Right atrium auricular region (tissue), 2 donors: Measurements from ENCODE around the gene FGF5. TPM values are rescaled to one million over a fixed set of nuclear protein-coding genes. Genes with fewer than 3 reads are reported as not detected.
A peak's percentile ranks its signal among the peaks of the same experiment; 100 is the strongest.

Source experiments
- DNase-seq: peaks from one replicate; pipeline ENCODE4 v3.0.0-alpha.2; 2019; ENCODE audit warnings: low spot score
- H3K27ac ChIP-seq, 2 donors: fragments of 200-600 bp; sonication (generic); 1 replicate in 1 of 2; 2 replicates in 1 of 2; pipeline ENCODE4 v1.5.1; 2016 to 2019
- H3K27me3 ChIP-seq, 2 donors: fragments of 200-600 bp; sonication (generic); one replicate each; pipeline versions ENCODE4 v1.5.1 to v1.6.0; 2017 to 2019
- H3K36me3 ChIP-seq: fragments of 200-600 bp; sonication (generic); one replicate; pipeline ENCODE4 v1.5.1; 2016
- H3K4me1 ChIP-seq, 2 donors: fragments of 200-600 bp; sonication (generic); one replicate each; pipeline versions ENCODE4 v1.5.1 to v1.6.0; 2017 to 2019
- H3K4me3 ChIP-seq, 2 donors: fragments of 200-600 bp; sonication (generic); 1 replicate in 1 of 2; 2 replicates in 1 of 2; pipeline ENCODE4 v1.5.1; 2017 to 2019; ENCODE audit warnings: mild to moderate bottlenecking in 1 of 2, moderate library complexity in 1 of 2
- H3K9me3 ChIP-seq, 2 donors: fragments of 200-600 bp; sonication (generic); one replicate each; pipeline ENCODE4 v1.5.1; 2019
- total RNA-seq, 2 donors: library from RNA; depleted of rRNA; stranded (reverse); fragments of >200 nt; gene quantifications; one replicate each; pipeline ENCODE4 v1.1.0, GENCODE V29; 2016
- TF ChIP-seq, protein P1 (sequence below), 2 donors: fragments of 200-600 bp; sonication (generic); IDR thresholded peaks; one replicate each; pipeline ENCODE4 v1.5.1; 2019; ENCODE audit warnings: antibody characterized with exemption in 2 of 2

Gene FGF5
- total RNA-seq, 2 donors from 2014 or later = 0.07 TPM; not detected in 1

DNA sequence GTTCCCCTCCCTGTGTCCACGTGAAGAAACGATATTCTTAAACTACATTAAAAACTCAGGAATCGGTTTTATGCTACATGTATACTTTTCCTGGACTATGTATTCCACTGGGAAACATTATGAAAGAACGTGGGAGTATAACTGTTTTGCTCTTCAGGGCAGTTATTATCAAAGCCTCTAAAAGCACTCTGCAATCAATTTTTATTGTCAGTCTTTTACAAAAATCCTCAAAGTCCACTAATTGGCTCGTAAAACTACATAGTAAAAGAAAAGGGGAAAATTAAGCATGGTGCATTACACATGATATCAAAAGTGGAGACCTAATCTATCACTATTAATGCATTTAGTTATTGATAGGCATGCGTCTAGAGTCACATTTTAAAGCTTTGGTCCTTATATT is 57.7 kb downstream of the FGF5 start:
- Histone ChIP-seq H3K27ac (no peak overlapping the region), H3K27me3 (no peaks in the 10 kb centered on the region), H3K4me3 (no peak overlapping the region), H3K9me3 (no peaks in the 10 kb centered on the region), H3K4me1 (peaks cover 0 to 6% of the 10 kb centered on the region in 2 donors), H3K36me3 (no peaks in the 10 kb centered on the region)
- TF ChIP-seq, protein P1, sequence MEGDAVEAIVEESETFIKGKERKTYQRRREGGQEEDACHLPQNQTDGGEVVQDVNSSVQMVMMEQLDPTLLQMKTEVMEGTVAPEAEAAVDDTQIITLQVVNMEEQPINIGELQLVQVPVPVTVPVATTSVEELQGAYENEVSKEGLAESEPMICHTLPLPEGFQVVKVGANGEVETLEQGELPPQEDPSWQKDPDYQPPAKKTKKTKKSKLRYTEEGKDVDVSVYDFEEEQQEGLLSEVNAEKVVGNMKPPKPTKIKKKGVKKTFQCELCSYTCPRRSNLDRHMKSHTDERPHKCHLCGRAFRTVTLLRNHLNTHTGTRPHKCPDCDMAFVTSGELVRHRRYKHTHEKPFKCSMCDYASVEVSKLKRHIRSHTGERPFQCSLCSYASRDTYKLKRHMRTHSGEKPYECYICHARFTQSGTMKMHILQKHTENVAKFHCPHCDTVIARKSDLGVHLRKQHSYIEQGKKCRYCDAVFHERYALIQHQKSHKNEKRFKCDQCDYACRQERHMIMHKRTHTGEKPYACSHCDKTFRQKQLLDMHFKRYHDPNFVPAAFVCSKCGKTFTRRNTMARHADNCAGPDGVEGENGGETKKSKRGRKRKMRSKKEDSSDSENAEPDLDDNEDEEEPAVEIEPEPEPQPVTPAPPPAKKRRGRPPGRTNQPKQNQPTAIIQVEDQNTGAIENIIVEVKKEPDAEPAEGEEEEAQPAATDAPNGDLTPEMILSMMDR (IDR thresholded peaks at IDR 0.05) = no peak
- no peak for DNase-seq

DNA sequence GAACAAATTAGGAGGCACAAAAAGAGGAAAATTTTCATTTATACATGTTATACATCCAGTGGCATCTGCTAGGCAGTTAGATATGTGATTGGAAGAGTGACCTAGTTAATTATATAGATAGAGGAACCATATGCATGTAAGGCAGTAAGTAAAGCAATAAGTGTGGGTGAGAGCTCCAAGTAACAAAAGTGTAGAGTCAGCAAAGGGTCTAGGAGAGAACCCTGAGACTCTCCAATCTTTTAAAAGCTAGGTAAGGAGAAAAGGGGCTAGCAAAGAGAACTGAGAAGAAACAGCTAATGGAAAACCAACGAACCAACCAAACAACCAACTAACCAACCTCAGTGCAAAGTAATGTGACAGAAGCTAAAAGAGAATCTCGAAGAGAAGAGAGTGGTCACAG is 65.2 kb downstream of the FGF5 start:
- TF ChIP-seq, protein P1 (IDR thresholded peaks at IDR 0.05) = no peak
- peaks cover 0 to 8% of the 10 kb centered on the region in 2 donors for H3K4me1 ChIP-seq
- no peak overlapping the region for H3K27ac ChIP-seq
- no peaks in the 10 kb centered on the region for H3K36me3 ChIP-seq
- no peak for DNase-seq
- H3K9me3 ChIP-seq = no peaks in the 10 kb centered on the region
- no peak overlapping the region for H3K4me3 ChIP-seq
- no peaks in the 10 kb centered on the region for H3K27me3 ChIP-seq

DNA sequence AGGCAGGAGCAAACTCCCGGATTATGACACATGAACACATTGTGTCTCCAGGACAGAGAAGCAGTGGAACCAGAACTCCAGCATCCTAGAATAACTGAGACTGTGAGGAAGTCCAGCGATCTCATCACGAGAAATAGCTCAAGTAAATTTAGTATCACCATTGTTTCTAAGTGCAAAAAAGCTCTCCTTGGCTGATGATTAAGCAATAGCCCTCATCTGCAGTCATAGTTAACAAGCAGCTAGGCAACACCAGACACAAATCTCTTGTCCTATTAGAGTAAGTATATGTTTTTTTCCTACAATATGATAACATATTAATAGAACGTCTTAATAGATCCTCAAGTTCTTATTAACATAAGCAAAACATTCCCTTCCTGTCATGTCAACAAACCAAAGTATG is 66.7 kb downstream of the FGF5 start:
- H3K4me3 ChIP-seq = no peak overlapping the region
- H3K9me3 ChIP-seq = no peaks in the 10 kb centered on the region
- no peaks in the 10 kb centered on the region for H3K36me3 ChIP-seq
- no peak overlapping the region for H3K27ac ChIP-seq
- H3K27me3 ChIP-seq = no peaks in the 10 kb centered on the region
- no peak for DNase-seq
- TF ChIP-seq, protein P1 (IDR thresholded peaks at IDR 0.05) = no peak
- H3K4me1 ChIP-seq = peaks cover 0 to 8% of the 10 kb centered on the region in 2 donors

DNA sequence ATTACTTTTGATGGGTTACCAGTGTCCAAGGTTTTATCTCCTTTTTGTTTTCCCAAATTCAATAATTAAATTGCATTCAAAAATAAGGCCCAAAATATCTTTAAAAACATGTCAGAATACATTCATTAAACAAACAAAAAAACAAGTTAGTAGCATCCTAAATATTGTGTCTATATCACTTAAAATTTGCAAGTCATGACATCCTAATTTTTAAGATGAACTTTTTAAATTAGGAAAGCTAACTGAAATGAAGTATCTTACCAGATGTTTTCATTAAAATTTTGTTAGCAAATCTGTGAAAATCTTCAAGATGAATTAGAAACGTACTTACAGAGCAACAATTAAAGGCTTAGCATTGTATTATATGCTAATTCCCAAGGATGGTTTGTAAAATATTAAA is 68.1 kb downstream of the FGF5 start:
- no peak overlapping the region for H3K27ac ChIP-seq
- no peaks in the 10 kb centered on the region for H3K9me3 ChIP-seq
- no peaks in the 10 kb centered on the region for H3K36me3 ChIP-seq
- no peak for DNase-seq
- TF ChIP-seq, protein P1 (IDR thresholded peaks at IDR 0.05) = no peak
- H3K27me3 ChIP-seq = no peaks in the 10 kb centered on the region
- H3K4me3 ChIP-seq = no peak overlapping the region
- peaks cover 0 to 8% of the 10 kb centered on the region in 2 donors for H3K4me1 ChIP-seq

DNA sequence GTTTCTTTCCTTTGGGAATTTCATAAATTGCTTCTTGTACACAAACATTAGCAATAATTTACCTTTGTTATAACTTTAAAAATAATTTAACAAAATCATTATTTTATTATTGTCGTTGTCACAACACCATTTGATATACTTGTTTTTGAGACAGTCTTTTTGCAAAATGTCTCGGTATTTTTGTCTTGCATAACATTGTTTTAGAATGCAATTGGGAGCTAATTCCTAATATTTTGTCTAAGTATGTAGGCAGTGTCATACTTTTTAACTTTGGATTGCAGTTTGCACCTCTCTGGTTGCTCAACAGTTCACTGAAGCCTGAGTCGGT is 68.7 kb downstream of the FGF5 start:
- no peaks in the 10 kb centered on the region for H3K9me3 ChIP-seq

More for the DNA sequence above, 68.7 kb downstream of the FGF5 start:
- no peaks in the 10 kb centered on the region for H3K36me3 ChIP-seq
- no peaks in the 10 kb centered on the region for H3K27me3 ChIP-seq
- H3K27ac ChIP-seq = no peak overlapping the region
- DNase-seq = no peak
- H3K4me3 ChIP-seq = peak overlapping the region; percentile 47 to 52
- TF ChIP-seq, protein P1 (IDR thresholded peaks at IDR 0.05) = no peak
- peaks cover 0 to 8% of the 10 kb centered on the region in 2 donors for H3K4me1 ChIP-seq
